HG02852 (cell line): ENCODE results near the gene ADD3.

ENCODE experiments used
- ATAC-seq: cut with Tn5 transposase; IDR thresholded peaks from one replicate; pipeline ENCODE4 v1.9.1; 2021; ENCODE audit warnings: mild to moderate bottlenecking, moderate library complexity; ENCODE audit not compliant: unreplicated experiment

ADD3 gene

DNA sequence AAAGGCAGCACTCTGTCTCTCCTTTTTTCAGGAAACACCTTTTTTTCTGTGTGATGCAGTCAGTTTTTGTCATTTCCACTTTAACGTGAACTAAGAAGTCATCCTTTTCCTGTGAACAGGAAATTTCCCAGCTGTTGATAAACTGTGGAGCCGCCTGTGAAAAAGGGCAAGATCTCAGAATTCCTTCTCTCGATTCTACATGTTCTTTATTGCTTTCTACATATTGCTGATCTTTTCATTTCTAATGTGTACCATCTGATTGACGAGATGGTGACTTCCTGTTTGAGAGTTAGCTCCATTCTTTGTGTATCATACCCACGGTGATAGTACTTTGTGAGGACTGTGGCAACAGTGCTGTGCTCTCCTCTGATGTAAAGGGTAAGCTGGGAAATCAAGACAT is 50.4 kb downstream of the ADD3 start:
- no peak for ATAC-seq

DNA sequence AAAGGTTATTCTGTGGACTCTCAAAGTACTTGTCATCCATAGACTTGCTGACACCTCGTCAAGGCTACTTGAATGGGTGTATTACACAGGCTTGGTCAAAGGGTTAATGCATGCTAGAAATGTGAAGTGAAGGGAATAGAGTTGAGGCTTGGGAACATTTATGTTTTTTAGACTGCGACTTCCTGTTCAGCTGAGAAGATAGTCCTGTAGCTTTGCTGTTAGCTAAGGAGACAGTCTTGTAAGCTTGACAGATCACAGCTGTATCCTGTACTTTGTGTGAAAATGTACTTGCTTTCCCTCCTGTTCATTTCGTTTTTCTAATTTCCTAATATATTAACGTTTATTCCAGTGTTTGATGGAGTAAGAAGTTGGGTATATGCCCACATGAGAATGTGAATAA is 52.1 kb downstream of the ADD3 start:
- ATAC-seq, result no peak

DNA sequence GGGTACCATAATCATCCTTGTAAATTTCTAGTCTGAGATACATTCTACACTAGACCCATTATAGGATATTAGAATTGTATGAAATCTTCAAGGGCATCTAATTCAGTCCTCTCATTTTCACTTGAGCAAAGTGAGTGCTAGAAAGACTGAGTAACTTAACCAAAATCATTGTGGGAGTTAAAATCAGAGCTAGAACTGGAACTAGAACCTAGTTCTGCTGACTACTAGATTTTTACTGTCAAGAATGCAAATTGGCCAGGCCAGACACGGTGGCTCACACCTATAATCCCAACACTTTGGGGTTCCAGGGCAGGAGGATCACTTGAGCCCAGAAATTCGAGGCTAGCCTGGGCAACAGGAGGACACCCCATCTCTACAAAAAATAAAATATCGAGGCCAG is 53.9 kb downstream of the ADD3 start:
- no peak for ATAC-seq

DNA sequence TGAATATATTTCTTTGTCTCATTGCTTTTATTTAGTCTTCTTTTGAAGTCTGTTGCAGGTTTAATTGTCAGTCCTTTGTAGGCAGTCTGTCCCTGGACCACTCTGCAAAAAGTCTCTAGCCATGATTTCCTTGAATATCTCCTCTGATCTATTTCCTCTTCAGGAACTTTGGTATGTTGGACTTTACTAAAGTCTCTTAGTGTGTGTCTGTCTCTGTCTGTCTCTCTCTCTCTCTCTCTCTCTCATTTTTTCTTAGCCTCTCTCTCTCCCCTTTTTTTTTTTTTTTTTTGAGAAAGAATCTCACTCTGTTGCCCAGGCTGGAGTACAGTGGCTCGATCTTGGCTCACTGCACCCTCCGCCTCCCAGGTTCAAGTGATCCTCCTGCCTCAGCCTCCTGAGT is 57.5 kb downstream of the ADD3 start:
- ATAC-seq, result no peak

DNA sequence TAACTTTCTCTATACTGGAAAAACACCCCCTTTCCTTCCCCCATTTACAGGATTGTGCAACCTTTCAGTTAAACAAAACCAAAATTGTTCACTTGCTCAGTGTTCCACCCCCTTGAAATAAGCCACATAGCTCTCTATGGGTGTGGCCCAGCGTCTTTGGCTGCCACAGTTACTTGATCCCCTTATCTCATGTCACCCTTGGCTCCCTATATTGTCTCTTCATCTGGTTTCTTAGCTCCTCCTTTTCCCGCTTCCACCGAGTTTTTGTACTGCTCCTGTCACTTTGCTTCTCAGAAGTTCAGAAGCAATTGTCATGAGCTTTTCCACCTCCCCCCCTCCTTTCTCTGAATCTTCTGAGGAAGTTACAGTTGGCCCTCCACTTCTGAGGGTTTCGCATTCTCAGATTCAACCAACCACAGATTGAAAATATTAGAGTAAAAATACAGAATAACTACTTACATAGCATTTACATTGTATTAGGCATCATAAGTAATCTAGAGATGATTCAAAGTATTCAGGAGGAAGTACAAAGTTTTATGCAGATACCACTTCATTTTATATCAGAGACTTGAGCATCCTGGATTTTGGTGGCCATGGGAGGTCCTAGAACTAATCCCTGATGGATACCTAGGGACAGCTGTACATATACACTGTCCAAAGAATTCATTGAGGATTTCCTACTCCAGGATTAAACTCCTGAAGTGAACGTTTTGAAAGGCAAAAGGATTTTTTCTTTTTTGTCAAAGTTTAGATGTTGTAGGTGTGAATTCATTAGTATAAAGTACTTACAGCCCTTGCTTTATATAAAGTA is 60.4 kb downstream of the ADD3 start:
- peak; percentile 62 for ATAC-seq

DNA sequence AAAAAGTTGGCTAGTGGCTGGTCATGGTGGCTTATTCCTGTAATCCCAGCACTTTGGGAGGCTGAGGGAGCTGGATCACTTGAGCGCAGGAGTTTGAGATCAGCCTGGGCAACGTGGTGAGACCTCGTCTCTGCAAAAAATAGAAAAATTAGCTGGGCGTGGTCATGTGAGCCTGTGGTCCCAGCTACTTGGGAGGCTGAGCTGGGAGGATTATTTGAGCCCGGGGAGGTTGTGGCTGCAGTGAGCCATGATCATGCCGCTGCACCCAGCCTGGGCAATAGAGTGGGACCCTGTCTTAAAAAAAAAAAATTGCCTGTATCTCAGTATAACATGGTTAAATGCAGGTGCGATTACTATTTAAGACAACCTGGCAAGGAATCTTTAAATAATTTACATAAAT is 61.0 kb downstream of the ADD3 start:
- ATAC-seq, result no peak

DNA sequence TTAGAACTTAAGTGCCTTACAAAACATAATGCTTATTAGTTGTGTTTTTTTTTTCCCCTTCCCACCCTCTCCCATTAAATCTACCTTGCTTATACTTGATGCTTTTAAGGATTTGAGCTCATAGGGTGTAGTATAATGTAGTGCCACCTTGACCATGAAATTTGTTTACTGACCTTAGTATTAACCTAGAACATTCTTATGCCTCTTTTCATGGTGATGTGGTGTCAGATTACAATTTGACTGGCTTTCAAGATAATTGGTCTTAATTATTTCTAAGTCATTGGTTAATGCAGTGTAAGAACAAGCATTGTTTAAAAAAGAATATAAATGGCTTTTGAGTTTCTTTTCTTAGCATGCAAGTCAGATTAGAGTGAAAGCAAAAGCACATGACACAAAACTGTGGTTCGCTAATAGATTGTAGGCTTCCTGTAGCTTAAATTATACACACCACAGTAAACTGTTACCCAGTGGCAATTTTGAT is 61.8 kb downstream of the ADD3 start:
- peak; percentile 64 for ATAC-seq

DNA sequence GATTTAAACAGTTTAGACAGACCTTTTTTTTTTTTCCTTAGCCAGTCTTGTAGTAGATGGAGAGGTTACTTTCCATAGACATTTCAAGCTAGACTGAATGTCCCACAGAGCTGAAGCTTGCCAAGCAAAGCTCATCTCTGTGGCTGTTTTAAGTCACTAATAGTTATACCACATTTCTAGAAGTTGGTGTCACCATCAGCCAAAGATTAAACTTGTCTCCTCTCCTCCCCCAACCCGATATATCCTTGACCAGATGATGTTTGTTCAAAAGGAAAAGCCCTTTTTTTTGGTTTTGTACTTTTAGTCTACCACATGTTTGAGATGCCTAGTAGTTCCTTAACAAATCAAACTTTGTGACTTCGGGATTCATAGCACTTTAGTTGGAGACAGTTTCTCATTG is 66.1 kb downstream of the ADD3 start:
- ATAC-seq, result no peak

DNA sequence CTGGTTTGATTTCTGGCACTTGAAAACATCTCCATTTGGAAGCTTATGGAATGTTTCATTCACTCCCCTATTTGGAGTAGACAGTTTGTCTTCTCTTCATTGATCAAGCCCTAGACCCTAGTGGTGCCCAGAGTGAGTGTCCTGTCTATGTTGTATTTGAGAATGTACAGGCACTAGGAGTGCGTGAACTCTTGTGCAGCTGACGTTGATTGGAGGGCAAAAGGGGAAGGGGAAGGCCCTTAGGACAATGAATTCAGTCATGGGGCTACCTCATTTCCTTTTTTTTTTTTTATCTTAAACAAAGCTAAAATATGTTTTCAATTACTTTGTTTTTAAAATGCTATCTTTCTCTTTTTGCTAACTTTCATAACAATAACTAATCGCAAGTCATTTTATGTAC is 66.5 kb downstream of the ADD3 start:
- ATAC-seq, result no peak

DNA sequence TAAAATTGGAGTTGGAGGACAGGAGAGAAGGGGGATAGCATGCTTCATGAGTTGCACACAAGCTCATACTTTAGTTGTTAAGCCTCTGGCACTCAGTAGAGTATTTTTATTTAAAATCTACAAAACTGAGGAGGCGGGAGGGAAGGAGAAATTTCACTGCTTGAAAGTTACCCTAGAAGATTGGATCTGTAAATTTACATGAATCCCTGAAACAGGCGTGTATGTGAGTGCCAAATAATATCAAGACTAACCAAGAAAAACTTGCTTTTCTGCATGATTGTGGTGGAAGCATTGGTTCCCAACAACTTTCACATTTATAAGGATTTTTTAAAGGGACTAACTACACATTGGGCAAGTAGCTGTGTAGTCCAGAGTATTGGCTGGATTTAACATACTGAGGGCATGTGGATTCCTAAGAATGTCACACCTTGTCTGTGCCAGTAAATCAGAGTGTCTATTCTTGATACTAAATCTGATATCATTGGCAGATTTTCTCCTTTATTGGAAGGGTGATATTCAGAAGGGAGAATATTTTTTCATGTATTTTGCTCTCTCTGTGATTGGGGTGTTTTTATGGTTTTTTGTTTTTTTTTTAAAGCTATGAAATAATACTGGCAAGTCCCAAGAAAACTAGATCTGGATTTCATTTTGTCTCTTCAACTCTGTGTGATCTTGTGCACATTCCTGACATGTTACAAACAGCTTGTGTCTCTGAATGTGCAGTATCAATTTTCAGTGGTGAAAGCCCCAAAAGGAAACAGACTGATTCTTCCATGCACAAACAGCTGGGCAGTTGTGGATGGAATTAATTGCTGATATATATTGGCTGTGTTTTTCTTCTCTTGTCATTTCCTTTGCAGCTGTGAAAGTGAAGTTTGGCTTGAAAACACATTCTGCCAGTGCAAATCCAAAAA is 67.2 kb downstream of the ADD3 start:
- ATAC-seq, result no peak

DNA sequence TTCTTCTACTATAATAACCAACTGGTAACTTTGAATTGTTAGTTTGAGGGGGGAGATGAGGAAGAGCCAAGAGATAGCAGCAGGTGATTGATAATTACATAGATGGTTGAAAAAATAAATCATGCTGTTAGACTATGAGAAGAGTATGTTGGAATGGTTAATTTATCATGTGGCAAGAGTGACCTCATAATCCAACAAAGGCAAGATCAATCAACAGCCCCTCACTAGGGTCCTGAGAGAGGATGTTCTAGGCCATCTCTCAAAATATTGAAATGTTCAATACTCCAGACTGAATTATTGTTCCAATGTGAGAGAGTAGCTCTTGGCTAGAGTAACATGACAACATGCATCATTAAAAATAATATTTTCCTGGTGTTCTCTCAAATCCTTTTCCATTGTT is 67.9 kb downstream of the ADD3 start:
- no peak for ATAC-seq

DNA sequence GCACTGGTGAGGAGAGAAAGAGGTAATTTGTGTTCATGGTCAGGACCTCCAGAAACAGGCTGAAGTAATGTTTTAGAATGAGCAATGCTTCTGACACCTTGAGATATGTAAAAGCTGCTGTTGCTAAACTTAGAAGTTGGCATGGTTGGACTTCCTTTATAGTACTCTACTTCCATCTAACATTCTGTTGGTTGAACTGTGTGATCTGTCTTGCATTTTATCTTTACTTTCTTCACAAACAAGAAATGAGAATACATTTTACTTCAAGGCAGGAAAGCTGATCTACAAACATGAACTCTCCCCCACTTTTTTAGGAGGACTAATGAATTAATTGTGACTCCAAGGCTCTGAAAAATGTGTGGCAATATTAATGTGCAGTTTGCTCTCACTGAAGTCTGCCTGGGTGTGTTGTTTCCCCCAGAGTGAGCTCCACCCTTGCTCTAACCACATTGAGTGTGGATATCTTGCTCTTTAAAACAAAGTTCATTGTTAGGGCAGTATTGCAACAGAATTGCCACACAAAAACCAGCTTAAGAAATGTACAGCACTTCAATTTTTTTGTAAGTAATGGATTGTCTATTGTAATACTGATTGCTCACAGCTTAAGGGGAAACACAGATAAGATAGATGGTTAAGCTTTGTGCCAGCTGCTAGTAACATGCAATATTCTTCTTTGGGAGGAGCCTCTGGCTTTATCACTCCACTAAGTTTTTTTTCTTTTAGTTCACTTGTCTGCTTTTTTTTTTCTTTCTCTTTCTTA is 69.0 kb downstream of the ADD3 start:
- peak; percentile 60 for ATAC-seq

DNA sequence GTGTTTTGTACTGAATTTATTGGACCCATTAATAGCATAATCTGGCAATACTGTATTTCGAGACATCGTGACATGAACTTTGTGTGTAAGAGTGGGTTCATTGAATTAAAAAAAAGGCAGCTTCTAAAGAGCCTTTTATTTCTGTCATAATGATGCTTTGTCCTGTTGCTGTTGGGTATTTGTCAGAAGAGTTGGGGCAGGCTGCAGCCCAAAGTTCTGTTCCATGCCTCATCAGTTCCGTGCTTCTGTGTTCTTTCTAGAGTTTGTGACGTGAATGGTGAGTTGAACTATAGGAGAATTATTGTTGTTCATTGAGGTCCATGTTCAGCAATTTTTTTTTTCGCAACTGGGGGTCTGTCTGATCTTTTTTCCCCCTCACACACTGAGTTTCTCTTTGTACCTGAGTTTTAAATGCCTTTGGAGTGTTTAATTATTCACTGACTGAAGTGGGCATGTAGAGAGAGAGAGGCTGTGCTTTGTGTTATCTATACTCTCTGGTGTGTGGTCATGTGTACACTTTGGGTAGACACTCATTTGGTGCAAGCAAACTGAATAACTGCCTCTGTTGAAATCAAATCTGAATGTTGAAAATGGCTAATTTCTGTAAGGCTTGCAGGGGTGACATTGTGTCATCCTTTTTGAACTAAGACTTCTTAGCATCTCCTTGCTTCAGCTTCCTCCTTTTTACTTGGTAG is 69.8 kb downstream of the ADD3 start:
- ATAC-seq, result no peak

DNA sequence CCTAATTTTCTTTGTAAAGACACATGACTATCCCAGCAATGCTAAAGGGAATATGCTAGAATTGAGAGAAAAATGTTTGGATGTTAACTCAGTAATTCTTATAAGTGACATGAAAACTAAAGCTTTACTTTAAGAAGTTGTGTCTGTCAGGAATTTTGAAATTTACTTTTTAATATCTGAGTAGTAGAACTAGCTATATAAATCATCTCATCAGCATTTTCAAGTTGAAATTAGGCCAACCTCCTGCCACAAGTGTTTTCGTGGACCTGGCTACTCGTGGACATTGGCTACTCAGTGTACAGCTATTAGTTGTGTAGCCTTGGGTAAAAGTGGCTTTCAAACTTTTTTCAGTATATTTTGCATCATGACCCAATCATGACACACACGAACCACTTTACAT is 70.5 kb downstream of the ADD3 start:
- ATAC-seq, result no peak

DNA sequence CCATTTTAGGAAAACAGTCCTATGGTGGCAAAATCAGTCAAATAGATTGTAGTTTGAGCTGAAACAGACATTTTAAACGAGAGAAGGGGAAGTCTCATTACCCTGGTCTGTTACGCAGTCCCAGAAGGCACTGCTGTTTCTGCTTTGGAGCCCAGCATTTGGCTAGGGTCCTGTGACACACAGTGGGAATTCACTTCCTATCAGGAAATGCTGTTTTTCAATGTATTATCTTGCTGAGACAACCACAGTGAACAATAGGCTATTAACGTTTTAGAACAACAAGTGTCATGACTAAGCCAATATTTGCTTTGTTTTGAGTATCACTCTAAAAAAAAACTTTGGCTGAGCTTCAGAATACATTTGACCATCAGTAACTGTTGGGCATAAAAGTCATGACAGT is 74.1 kb downstream of the ADD3 start:
- ATAC-seq, result no peak

DNA sequence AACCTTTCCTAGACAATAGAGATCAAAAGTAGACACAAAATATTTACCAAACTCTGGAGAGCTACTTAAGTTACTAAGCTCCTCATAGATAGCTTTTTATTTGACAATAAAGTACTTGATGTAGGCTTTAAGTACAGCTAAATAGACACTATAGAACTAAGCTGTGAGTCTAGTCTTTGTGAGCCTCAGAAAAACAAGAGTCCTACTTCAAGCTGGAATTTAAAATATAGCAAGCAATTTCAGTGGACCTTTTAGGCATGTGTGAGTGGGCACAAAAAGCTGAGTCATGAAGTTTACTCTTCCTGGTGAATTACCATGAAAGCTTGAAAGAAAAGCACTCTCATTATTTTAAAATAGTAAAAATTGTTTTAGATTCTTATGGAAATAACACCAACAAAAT is 76.1 kb downstream of the ADD3 start:
- no peak for ATAC-seq

DNA sequence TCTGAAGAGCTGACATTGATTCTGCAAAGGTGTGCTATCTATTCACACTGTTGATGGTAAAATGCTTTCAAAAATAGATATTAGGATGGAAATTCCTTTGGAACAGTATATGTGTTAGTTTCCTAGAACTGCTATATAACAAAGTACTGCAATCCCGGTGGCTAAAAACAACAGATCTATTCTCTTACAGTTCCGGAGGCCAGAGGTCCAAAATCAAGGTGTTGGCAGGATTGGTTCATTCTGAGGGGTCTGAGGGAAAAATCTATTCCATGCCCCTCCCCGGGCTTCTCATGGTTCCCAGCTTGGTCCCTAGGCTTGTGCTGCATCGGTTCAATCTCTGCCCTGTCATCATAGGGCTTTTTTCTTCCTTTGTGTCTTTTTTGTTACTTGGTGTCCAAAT is 79.9 kb downstream of the ADD3 start:
- ATAC-seq, result no peak

DNA sequence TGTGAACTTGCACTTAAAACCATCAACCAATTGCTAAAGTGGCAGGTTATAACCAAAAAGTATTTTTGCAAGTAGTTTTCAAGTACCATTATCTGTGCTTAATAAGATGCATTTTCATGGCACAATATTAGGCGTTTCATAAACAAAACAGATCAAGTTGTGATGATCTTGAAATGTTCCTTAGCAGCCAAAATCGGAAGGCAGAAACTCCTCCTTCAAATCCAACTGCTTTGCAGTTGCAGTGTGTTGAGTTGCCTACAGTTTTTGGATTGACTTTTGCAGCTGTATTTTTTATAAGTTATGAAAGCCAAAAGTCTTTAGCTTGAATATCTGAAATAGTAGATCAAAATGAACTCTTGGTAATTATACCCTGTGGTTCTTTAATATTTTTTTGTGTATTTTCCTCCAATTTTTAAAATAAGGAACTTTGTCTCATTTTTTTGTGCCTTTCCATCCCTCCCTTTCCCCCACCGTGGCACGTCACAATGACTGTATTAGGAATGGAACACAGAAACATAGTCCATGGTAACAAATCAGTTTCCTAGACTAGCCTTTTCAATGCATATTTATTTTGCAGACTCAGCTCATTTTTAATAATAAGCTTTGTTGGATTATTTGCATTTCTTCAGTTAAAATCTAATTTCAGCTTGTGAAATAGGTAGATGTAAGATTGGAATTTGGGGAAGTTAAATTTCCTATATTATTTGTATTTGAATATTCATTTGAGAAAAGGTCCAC is 80.8 kb downstream of the ADD3 start:
- no peak for ATAC-seq

DNA sequence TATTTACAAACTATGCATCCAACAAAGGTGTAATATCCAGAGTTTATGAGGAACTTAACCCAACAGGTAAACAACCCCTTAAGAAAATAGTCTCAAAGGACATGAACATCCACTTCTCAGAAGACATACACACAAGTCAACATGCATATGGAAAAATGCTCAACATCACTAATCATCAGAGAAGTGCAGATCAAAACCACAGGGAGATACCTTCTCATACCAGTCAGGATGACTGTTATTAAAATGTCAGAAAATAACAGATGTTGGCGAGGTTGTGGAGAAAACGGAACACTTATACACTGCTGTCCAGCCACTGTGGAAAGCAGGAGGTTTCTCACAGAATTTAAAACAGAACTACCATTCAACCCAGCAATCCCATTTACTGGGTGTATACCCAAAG is 84.0 kb downstream of the ADD3 start:
- no peak for ATAC-seq

DNA sequence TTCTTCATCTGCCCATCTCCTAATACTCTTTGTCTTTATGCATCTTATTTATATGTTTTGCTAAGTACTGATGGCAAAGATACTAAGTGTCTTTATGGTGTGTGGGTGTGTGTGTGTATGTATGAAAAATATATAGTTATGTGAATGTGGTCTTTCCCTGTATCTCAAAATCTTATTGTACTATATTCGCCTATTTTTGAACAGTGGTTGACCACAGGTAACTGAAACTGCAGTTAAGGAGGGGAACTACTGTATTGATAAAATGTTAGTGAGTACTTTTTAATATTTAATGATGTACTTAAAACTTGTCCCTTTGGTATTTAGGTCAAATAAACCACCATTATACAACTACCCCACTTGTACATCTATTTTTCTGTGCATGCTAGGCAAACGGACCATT is 85.9 kb downstream of the ADD3 start:
- no peak for ATAC-seq
